GF-D8 (cell line): ENCODE results near the gene PTGDR2.

Experiments
- DNase-seq: peaks from one replicate; lab custom pipeline; 2025; lab: John Stamatoyannopoulos, UW

PTGDR2 gene

DNA sequence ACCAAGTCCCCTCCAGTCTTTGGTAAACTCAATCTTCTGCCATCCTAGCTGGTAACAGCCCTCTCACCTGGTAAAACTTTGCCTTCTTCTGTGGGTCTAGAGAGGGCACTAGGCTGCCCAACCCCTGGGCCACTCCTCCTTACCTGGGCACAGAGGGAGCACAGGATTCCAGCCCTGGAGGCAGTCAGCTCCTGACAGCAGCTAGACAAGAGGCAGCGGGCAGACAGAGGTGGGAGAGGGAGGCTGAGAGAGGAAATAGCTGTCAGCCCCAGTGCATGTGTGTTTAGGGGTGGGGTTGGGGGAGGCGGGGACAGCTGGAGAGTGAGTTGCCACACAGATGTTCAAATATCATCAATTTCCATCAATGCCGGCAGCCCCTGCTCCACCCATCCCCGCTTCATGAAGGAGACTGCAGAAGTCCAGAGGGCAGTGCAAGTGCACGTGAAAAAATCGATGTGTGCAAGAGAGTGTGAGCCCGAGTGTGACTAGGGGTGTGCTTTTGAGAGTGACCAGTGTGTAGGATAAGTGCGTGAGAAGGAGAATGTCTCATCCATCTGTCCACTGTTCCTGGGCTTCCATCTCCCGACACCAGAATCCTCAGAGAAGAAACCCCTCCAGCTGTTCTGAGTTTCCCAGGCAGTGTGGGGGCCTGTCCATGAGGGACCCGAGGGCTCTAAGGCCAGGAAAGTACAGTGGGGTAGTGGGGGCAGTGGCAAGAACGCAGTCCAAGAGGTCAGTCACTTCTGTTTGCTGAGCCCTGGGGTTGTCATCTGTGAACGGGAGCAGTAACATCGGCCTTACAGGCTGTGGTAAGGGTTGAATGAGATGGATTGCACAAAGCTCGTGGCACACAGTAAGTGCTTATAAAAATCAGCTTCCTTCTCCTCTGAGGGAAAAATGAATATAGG lies at the start of gene PTGDR2:
TSS of gene PTGDR2 (minus strand) at position 225 of the 908 bp plus-strand sequence. CDS start 2,228 bp downstream, outside the sequence.
- DNase-seq: peak; percentile 35

DNA sequence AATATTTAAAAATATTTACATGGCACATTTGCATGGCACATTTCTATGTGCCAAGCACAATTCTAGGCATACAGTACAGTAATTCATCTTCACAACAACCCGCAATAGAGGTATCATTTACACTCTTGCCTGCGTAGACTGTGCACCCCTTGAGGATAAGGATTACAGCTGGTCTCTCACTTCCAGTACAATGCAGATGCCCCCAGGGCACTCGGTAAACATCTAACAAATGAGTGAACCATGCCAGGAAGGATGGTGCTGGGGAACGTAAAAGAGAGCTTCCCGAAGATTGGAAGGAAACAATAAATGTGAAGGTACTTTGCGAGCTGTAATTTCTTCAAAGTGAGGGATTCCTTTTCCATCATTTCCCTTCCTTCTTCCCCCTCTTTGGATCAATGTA lies 49.3 kb upstream of the PTGDR2 start:
- DNase-seq: no peak

DNA sequence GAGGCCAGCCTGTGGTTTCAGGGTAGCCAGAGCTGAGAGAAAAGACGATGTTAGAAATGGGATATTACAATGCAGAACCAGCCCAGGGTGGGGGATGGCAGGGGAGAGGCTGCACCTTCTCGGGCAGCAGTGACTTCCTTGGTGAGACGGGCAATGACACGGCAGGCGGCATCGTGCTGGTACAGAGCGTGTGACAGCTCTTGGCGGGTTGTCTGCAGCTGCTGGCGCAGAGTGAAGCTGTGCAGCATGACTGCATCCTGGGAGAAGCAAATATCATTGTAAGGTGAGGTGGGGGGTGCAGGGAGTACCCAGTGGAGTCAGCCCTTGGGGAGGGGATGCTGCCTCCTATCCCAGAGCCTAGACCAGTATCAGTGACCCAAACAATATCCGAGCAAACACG lies 46.9 kb upstream of the PTGDR2 start:
- DNase-seq: no peak

DNA sequence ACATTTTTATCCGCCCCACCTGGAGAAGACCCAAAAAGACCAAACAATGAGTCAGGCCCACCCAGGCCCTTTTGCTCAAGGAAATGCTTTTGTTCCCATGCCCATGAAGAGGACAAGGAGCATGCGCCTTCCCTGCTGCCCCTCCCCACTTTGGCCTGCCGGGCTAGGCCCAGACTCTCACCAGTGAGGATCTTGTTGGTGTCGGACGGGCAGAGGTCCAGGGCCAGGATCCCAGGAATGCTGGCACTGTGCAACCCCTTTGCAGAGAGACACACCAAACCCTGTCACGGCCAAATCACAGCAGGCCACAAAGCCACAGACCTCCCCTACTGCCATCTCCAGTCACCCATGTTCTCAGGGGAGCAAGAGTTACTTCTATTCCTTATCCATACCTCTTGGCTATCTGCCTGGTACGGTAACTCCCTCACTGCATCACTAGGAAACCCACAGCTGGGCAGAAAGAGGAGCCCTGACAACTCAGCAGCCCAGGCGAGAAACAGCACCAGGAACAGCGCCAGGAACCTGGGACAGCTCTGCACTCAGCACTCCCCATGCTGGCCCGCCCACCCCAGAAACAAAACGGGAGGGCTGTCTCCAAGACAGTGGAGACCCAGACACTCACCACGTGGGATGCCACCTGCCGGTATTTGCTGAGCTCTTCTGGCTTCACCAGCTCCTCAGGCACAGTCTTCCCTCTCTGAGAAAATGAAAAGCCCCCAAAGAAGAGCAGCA lies 45.1 kb upstream of the PTGDR2 start:
- no peak for DNase-seq

DNA sequence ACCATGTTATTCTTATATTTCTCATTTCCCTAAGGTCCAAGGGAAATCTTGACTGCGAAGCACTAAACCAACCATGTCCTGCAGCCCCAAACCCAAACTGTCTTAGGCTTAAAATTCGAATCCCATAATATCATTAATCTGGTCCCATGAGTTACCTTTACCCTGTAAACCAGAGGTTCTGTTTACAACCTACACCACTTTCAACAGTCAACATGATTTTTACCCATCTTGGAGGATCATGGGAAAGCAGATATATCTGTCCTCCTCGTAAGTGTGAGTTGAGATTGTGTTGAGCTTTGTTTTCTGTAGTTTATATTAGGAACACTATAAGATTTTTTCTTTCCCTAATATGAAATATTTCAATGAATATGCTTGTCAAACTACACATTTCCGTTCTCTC lies 44.2 kb upstream of the PTGDR2 start:
- no peak for DNase-seq

DNA sequence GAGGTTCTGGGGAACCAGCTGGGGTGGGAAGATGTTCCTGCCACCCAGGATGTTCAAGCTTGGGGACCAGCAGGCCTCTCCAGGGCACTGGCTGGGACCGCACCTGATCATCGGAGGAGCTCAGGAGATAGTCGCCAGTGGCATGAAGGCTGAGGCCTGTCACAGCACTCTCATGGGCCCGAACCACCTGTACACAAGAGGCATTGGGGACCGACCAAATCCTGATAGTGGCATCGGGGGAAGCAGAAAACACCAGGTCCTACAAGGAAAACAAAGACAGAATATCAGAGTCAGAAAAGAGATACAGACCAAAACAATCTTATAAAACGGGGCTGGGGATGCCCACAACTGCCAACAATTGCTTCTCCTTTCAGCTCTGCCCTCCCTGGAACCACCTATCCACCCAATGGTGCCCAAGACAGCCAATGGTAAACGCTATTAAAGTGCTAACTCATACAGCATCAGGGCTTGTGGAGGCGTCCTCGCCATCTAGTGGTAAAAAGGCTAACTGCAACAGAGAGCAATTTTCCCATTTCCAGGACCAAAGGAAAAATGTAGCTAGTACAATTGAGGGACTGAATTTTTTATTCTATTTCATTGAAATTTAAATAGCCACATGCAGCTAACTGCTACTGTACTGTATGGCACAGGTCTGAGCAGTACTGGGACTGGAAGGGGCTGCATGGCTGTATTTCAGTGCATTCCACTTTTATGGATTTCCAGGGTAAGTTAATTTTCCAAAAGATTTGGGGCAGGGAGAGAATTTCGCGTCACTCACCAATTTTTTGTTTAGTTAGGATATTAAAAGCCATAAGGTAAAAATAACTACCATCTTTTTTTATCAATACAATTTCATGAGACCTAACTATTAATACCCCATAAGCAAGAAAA lies 43.5 kb upstream of the PTGDR2 start:
- DNase-seq: no peak

DNA sequence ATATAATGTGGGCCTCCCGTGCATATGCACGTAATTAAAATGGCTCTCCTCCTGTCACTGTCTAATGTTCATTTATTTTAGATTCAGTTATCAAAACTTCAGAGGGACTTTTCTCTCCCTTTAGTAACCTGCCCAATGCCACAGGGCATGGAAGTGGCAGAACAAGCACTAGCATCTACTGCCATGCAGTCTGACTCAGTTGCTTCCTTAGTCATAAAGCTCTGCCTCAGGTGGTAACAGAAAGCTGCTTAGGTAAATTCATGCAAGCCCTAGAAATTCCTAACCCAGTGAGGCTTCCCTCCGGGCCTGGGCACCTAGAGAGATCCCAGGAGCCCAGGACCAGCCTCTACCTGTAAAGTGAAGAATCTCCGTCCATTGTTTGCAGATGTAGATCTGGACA lies 41.7 kb upstream of the PTGDR2 start:
- DNase-seq: no peak

DNA sequence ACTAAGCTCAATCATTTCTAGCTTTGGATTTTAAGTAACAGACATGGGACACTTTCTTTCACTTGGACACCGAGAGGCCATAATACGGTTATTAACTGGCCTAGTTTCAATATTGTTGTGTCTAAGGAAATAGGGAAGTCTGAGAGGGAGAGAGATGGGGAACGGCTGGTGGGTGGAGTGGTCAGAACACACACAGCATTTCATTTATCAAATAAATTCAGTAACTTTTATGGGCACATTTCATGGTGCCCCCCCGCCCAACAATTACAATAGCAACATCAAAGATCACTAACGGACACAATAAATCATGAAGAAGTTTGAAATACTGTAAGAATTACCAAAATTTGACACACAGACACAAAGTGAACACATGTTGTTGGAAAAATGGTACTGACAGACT lies 39.9 kb upstream of the PTGDR2 start:
- DNase-seq: no peak

DNA sequence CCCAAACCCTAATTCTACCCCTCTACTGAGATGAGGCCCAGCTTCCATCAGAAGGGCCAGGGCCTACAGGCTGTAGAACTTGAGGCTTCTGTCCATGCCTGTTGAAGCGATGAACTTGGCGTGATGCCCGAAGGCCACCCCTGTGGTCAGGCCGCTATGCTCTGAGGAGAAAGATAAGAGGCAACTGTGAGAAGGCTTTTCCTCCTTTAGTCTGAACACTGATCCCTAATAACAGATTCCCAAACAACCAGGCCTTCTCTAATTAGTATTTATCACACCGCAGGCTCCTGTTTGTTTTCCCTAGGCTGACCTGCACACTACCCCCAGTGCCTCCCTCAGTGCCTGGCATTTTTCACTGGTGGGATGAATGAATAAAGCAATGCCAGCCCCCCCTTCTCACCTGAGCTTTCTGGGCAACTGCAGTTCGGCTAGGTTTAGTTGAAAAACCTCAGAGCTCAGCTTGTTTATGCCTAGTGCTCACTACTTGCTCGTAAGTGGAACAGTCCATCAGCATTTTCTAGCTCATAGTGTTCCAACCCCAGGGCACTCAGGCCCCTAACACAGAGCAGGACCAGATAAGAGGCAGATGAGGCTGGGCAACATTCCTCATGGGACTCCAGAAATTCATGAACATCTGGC lies 35.5 kb upstream of the PTGDR2 start:
- DNase-seq: no peak

DNA sequence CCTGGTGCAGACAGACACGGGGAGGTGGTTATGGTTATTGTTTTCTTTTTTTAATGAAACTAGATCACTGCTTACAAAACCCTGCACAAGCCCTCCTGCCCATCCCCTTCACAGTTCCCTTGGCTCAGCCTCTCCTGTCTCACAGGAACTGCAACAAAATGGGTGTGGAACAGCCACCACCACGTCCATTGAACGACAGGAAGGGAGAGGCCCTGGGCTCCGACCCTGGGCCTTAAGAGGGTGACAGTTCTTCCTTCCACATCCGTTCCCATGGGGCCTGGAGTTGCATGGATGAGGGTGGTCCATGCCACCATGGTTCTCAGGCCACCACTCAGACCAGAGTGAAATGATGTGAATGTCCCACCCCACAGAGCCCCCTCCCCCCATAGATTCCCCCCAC lies 34.9 kb upstream of the PTGDR2 start:
- no peak for DNase-seq

DNA sequence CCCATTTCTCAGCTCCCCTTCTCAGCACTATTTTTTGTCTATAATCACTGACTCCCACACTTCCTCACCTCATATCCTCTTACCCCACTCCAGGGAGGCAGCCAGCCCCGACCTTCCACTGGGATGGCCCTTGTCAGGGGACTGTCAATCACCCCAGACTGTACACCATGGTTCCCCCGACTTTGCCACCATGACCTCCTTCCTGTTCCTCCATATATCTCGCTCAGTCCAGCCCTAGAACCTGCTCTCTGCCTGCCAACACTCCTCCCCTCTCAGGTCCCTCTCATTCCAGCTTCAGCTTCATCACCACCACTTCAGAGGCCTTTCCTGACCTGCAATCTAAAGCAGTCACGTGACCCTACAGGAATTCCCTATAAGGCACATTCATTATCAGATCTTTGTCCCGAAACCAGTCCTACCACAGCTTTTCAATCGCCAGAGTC lies 34.1 kb upstream of the PTGDR2 start:
- DNase-seq: no peak

DNA sequence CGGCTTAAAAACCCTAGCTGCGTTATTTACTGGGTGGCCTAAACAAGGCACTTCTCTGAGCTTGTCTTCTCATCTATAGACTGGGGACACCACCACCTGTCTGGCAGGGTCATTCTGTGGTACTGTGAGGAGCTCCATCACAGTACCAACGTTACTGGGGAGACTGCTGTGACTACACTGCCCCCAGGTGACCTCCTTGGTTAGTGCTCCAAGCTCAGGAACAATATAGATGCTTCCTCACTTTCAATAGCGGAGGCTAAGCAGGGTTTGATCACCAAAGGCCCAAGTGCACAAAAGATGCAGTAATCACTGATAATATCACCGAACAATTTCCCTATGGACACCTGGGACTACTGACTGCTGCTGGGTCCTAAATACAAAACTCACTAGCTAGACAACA lies 31.8 kb upstream of the PTGDR2 start:
- DNase-seq: peak; percentile 32

DNA sequence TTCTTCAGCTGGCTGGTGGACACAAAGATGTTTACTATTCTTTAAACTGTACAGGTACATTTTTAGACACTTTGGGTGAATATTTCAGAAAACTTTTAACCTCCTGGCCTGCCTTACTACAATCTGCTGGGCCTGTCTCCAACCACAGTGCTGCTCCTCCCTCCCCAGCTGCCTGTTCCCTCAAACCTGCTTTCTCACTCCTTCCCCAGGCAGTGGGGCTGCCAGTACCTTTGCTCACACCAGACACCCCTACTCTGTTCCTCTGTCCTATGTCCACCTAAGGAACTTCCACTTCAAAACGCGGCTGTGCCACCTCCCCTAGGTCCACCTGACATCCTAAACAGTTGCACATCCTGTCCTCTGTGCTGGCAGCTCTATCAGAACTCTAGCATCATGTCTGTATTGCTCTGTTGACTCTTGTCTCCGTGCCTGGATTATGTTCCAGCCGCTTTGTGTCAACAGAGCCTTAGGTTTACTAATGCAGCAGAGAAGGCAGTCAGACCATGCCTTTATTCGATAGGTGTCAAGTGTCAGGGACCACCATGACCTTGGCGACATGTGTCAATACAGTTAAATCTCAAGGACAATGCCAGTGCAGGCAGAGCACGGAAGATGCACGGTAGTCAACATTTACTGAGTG lies 25.0 kb upstream of the PTGDR2 start:
- DNase-seq: no peak

DNA sequence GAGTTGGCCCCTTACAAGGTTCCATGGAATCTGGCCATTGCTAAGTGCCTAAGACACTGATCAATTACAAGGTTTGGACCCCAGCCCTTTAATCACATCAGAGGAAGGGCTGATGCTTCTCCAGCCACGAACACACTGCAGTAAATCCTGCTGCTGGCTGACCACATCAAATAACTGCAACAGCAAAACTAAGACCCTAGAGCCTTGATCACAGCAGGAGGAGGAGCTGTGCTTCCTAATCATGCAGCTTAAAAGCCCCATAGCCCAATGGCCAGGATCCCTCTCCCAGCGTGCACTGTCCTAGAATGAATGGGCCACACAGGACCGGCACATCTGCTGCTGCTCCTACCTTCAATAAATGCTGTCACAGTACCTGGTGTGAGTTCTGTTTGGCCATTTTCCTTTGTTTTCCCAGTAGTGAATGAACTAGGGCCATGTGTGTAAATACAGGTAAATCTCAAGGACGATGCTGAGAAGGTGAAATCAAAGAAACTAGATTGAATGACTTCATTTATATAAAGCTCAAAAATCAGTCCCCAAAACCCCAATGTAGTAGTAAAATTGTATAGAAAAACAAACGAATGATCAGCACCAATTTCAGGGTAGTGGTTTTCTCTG lies 24.3 kb upstream of the PTGDR2 start:
- no peak for DNase-seq

DNA sequence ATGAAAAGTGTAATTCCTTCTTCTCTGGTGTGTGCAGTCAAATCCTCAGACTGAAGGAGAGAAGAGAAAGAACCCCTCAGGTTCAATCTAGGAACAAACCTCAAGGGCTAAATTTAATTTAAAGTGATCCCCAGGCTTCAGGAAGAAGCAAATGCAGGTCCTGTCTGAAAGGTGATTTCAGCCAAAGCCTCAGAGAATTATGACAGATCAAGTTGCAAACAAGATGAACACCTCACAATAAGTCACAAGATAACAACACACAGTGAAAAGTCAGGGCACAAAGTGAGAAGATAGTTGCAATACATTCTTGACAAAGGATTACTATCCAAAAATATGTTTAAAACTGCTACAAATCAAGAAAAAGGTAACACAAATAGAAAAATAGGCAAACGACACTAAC lies 23.4 kb upstream of the PTGDR2 start:
- DNase-seq: no peak

DNA sequence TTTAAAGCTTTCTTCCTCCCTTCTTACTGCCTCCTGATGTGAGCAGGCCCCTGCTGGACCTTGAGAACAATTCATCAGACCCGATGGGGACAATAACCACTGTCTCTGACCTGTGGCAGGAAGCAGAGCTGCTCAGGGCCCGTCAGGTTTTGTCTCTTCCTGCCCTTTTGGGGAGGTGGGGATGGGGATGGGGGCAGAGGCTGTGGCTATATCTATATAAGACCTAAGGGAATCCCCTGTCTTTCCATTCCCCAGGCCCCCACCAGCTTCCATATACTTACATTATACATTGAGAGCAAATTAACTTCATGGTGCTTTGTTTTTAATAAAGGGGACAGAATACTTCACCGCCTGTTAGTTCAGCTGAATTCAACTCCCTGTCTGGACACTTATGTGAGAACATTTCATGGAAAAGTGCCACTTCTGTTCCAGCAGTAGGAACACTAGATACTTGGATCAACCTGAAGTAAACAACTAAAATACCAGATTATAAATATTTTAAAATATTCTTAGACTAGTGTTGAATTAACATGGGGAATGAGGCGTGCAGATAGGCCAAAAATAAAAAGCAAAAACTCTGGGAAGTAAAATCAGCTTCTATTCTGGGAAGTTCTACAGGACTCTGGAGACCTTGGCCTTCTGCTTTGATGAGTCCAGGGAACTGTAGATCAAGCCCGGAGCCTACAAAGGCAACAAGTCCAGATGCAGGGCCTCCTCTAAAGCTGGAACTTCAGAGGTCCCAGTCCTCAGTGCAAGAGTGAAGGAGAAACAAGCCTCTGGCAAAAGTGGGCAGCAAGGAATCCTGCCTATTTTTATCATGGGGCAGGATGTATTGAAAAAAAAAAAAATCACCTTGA lies 22.7 kb upstream of the PTGDR2 start:
- no peak for DNase-seq

DNA sequence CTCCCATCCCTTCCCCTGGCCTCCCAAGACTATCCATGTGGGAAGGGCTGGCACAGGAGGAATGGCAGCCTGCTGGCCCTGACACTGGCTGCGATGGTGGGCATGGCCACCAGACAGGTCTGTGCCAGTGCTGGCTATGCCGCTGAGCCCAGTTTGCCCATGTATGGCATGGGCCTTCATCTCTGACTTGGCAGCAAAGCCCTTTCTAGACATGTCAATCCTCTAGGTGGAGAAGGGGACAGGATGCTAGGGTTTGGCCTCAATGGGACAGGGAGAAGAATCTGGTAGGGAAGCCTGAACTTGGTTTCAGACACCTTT lies 20.4 kb upstream of the PTGDR2 start:
- no peak for DNase-seq

DNA sequence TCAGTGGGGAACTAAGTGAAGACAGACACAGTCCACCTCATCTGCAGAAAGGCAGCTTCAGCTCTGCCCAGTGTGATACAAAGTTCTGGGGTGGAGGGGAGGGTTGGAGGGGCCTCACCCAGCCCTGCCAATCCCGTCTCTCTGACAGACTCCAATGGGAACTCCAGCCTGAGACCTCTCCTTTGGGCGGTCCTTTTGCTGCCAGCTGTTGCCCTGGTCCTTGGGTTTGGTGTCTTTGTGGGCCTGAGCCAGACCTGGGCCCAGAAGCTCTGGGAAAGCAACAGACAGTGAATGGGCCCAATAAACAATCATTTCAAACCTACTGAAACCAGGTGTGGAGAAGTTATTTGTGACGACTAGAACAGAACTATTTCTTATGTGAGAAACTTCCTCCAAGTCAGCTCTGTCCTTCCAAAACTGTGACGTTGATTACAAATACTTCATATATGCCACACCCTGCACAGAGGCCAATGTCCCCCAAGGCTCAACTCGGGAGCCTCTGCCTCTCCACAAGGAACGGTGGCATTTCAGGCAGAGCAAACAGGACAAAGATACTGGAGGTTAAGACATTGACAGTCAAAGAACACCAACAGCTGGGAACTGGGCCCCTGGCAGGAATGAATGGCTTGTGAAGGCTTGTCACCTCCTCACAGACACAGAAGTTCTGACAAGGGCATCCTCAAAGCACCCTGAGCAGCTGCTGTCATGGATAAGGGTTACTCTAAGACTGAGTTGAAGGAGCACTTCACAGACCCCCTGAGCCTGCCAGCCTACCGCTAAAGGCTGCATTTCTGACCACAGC lies 19.8 kb upstream of the PTGDR2 start:
- DNase-seq: no peak
